Fibroblast of skin of right biceps (primary cell): ENCODE results near the gene APC2.
A peak's percentile ranks its signal among the peaks of the same experiment; 100 is the strongest.

Source experiments
- DNase-seq: peaks from one replicate; pipeline ENCODE4 v3.0.0-alpha.2; 2013

APC2 gene

GRCh38 chr19:1449467-1450442 is at the start of gene APC2:
Gene APC2, plus strand, starts transcription at chr19:1450121. Its CDS starts 2,881 bp downstream, at chr19:1453002.
- peak; percentile 68 for DNase-seq

- DNase-seq: peak; percentile 22
Measured at GRCh38 chr19:1400281-1401137, 49.4 kb upstream of the APC2 start.

GRCh38 chr19:1401138-1401888 is 48.6 kb upstream of the APC2 start, which contains the start of gene GAMT:
Gene GAMT, minus strand, starts transcription at chr19:1401542. Its CDS starts 66 bp downstream, at chr19:1401476.
- DNase-seq: peak; percentile 39

- DNase-seq: no peak
Measured at GRCh38 chr19:1401889-1402217, 48.1 kb upstream of the APC2 start.

GRCh38 chr19:1402411-1403070 is 47.4 kb upstream of the APC2 start:
- DNase-seq: no peak

- DNase-seq: peak; percentile 99
Measured at GRCh38 chr19:1406774-1407527, 43.0 kb upstream of the APC2 start.

- DNase-seq: no peak
Measured at GRCh38 chr19:1407528-1408299, 42.2 kb upstream of the APC2 start, which contains the start of gene DAZAP1. Gene DAZAP1, plus strand, starts transcription at chr19:1407586. Its CDS starts 188 bp downstream, at chr19:1407774.

- peak; percentile 40 for DNase-seq
Measured at GRCh38 chr19:1408300-1409203, 41.4 kb upstream of the APC2 start.

- DNase-seq: no peak
Measured at GRCh38 chr19:1409204-1410005, 40.5 kb upstream of the APC2 start.

- DNase-seq: peak; percentile 23
Measured at GRCh38 chr19:1410136-1410786, 39.7 kb upstream of the APC2 start.

GRCh38 chr19:1410789-1411188 is 39.1 kb upstream of the APC2 start:
- DNase-seq: no peak

- DNase-seq: peak; percentile 40
Measured at GRCh38 chr19:1411255-1412191, 38.4 kb upstream of the APC2 start.

- no peak for DNase-seq
Measured at GRCh38 chr19:1412323-1412923, 37.5 kb upstream of the APC2 start.

- DNase-seq: no peak
Measured at GRCh38 chr19:1412995-1413800, 36.7 kb upstream of the APC2 start.
